HG03097 (cell line): ENCODE data around the gene DHRS12.

ENCODE experiments used
- ATAC-seq: cut with Tn5 transposase; IDR thresholded peaks from one replicate; pipeline ENCODE4 v1.9.1; 2021; ENCODE audit not compliant: unreplicated experiment, low FRiP score

Gene DHRS12

GRCh38 chr13:51803422-51804294 lies at the start of gene DHRS12:
DHRS12 (minus strand) TSS chr13:51804163; CDS start chr13:51799659, 4,504 bp downstream.
- peak; percentile 73 for ATAC-seq

- no peak for ATAC-seq
Measured at GRCh38 chr13:51849145-51850101, 45.5 kb upstream of the DHRS12 start.

- no peak for ATAC-seq
Measured at GRCh38 chr13:51848674-51849073, 44.7 kb upstream of the DHRS12 start.

GRCh38 chr13:51846756-51847155 lies 42.8 kb upstream of the DHRS12 start:
- ATAC-seq = no peak

- no peak for ATAC-seq
Measured at GRCh38 chr13:51845574-51846318, 41.8 kb upstream of the DHRS12 start.

GRCh38 chr13:51844862-51845573 lies 41.1 kb upstream of the DHRS12 start, which contains the start of gene TMEM272:
TMEM272 (minus strand) TSS chr13:51845177; CDS start chr13:51838530, 6,647 bp downstream.
- ATAC-seq = no peak

- ATAC-seq = no peak
Measured at GRCh38 chr13:51843529-51843928, 39.6 kb upstream of the DHRS12 start.

GRCh38 chr13:51841732-51842131 lies 37.8 kb upstream of the DHRS12 start:
- no peak for ATAC-seq

GRCh38 chr13:51840917-51841316 lies 37.0 kb upstream of the DHRS12 start:
- ATAC-seq = no peak

GRCh38 chr13:51839711-51840540 lies 36.0 kb upstream of the DHRS12 start:
- ATAC-seq = no peak

GRCh38 chr13:51838240-51838846 lies 34.4 kb upstream of the DHRS12 start:
- ATAC-seq = no peak

- no peak for ATAC-seq
Measured at GRCh38 chr13:51837016-51837415, 33.1 kb upstream of the DHRS12 start.

GRCh38 chr13:51834581-51835171 lies 30.7 kb upstream of the DHRS12 start:
- ATAC-seq = no peak

GRCh38 chr13:51833980-51834379 lies 30.0 kb upstream of the DHRS12 start:
- ATAC-seq = no peak

GRCh38 chr13:51832471-51833152 lies 28.6 kb upstream of the DHRS12 start:
- peak; percentile 60 for ATAC-seq

- ATAC-seq = no peak
Measured at GRCh38 chr13:51831519-51831918, 27.6 kb upstream of the DHRS12 start.

GRCh38 chr13:51829568-51829899 lies 25.6 kb upstream of the DHRS12 start:
- ATAC-seq = no peak
